Measurements from ENCODE around the gene PKP3. TPM values are rescaled to one million over a fixed set of nuclear protein-coding genes. Genes with fewer than 3 reads are reported as not detected.
A peak's percentile ranks its signal among the peaks of the same experiment; 100 is the strongest.
"Not testable (repeated sequence)": the region's sequence is repeated elsewhere in the genome, so short reads cannot be mapped to it uniquely, and the experiment has no call there.

The PKP3 gene
- total RNA-seq, 1 experiment from 2014 or later: 4.7 TPM

GRCh38 chr11:410711-411110, 16.7 kb downstream of the PKP3 start:
- DNase-seq (ENCODE audit: low read depth): not testable (repeated sequence)

- not testable (repeated sequence) for DNase-seq (ENCODE audit: low read depth)
Measured at GRCh38 chr11:411520-411919, 17.5 kb downstream of the PKP3 start.

GRCh38 chr11:412641-413119, 18.7 kb downstream of the PKP3 start:
- DNase-seq (ENCODE audit: low read depth): no peak

- peak; percentile 20 for DNase-seq (ENCODE audit: low read depth)
Measured at GRCh38 chr11:413120-414081, 19.4 kb downstream of the PKP3 start.

GRCh38 chr11:414318-414857, 20.4 kb downstream of the PKP3 start:
- no peak for DNase-seq (ENCODE audit: low read depth)

- no peak for DNase-seq (ENCODE audit: low read depth)
Measured at GRCh38 chr11:415640-416041, 21.6 kb downstream of the PKP3 start.

GRCh38 chr11:416051-416756, 22.2 kb downstream of the PKP3 start:
- no peak for DNase-seq (ENCODE audit: low read depth)

- no peak for DNase-seq (ENCODE audit: low read depth)
Measured at GRCh38 chr11:416757-417621, 23.0 kb downstream of the PKP3 start.

- no peak for DNase-seq (ENCODE audit: low read depth)
Measured at GRCh38 chr11:417652-418342, 23.8 kb downstream of the PKP3 start.

- no peak for DNase-seq (ENCODE audit: low read depth)
Measured at GRCh38 chr11:418343-419247, 24.6 kb downstream of the PKP3 start.

- DNase-seq (ENCODE audit: low read depth): no peak
Measured at GRCh38 chr11:419248-420005, 25.4 kb downstream of the PKP3 start.

GRCh38 chr11:420054-420910, 26.3 kb downstream of the PKP3 start:
- no peak for DNase-seq (ENCODE audit: low read depth)

GRCh38 chr11:420911-421321, 26.9 kb downstream of the PKP3 start:
- DNase-seq (ENCODE audit: low read depth): no peak

GRCh38 chr11:422249-422656, 28.2 kb downstream of the PKP3 start:
- DNase-seq (ENCODE audit: low read depth): no peak

- DNase-seq (ENCODE audit: low read depth): no peak
Measured at GRCh38 chr11:424232-424631, 30.2 kb downstream of the PKP3 start.

- not testable (repeated sequence) for DNase-seq (ENCODE audit: low read depth)
Measured at GRCh38 chr11:424766-425165, 30.8 kb downstream of the PKP3 start.

GRCh38 chr11:425301-425700, 31.3 kb downstream of the PKP3 start:
- no peak for DNase-seq (ENCODE audit: low read depth)

GRCh38 chr11:426851-427250, 32.8 kb downstream of the PKP3 start:
- no peak for DNase-seq (ENCODE audit: low read depth)
